ENCODE results near the gene C6orf132.

GRCh38 chr6:42059743-42060142, 82.7 kb downstream of the C6orf132 start:
- TF ChIP-seq CTCF (IDR thresholded peaks at IDR 0.05): no peak
- TF ChIP-seq POLR2AphosphoS5 (IDR thresholded peaks at IDR 0.05): no peak
